NCI-H187 (cell line): Measurements from ENCODE around the gene ATXN7.

Experiments
- DNase-seq, 2 experiments: peaks; one replicate each; lab custom pipeline; 2025; lab: John Stamatoyannopoulos, UW

ATXN7 gene

GRCh38 chr3:63933459-63933858, 69.8 kb downstream of the ATXN7 start:
- no peak for DNase-seq

- DNase-seq: no peak
Measured at GRCh38 chr3:63934041-63934866, 70.6 kb downstream of the ATXN7 start.

GRCh38 chr3:63936925-63937324, 73.3 kb downstream of the ATXN7 start:
- no peak for DNase-seq

GRCh38 chr3:63937661-63938651, 74.3 kb downstream of the ATXN7 start:
- DNase-seq: no peak

- DNase-seq: no peak
Measured at GRCh38 chr3:63940389-63940757, 76.7 kb downstream of the ATXN7 start.

- DNase-seq: no peak
Measured at GRCh38 chr3:63942528-63942927, 78.9 kb downstream of the ATXN7 start.

- no peak for DNase-seq
Measured at GRCh38 chr3:63943678-63944077, 80.0 kb downstream of the ATXN7 start.

- DNase-seq: no peak
Measured at GRCh38 chr3:63945558-63946096, 82.0 kb downstream of the ATXN7 start.

GRCh38 chr3:63946753-63947152, 83.1 kb downstream of the ATXN7 start:
- no peak for DNase-seq

- DNase-seq: no peak
Measured at GRCh38 chr3:63947594-63947993, 83.9 kb downstream of the ATXN7 start.

- DNase-seq: no peak
Measured at GRCh38 chr3:63949005-63949404, 85.3 kb downstream of the ATXN7 start.

- no peak for DNase-seq
Measured at GRCh38 chr3:63950698-63951097, 87.0 kb downstream of the ATXN7 start.

- DNase-seq: no peak
Measured at GRCh38 chr3:63951492-63952247, 88.0 kb downstream of the ATXN7 start.

- DNase-seq: no peak
Measured at GRCh38 chr3:63952248-63952594, 88.6 kb downstream of the ATXN7 start.

- DNase-seq: no peak
Measured at GRCh38 chr3:63954182-63954581, 90.5 kb downstream of the ATXN7 start.

GRCh38 chr3:63955036-63955650, 91.5 kb downstream of the ATXN7 start:
- no peak for DNase-seq

GRCh38 chr3:63955830-63956545, 92.3 kb downstream of the ATXN7 start:
- no peak for DNase-seq

- no peak for DNase-seq
Measured at GRCh38 chr3:63959146-63959545, 95.5 kb downstream of the ATXN7 start.

GRCh38 chr3:63960048-63960711, 96.5 kb downstream of the ATXN7 start:
- DNase-seq: no peak

- no peak for DNase-seq
Measured at GRCh38 chr3:63961891-63962290, 98.2 kb downstream of the ATXN7 start.
